Hematopoietic multipotent progenitor cell treated with erythropoietin and hydrocortisone succinate and interleukin-3 and kit ligand, for 15 days (in vitro differentiated cells): Measurements from ENCODE around the gene PWWP2B.

ENCODE experiments used
- DNase-seq: peaks from one replicate; pipeline ENCODE4 v3.0.0-alpha.2; 2015; ENCODE audit warnings: low spot score

PWWP2B gene

GRCh38 chr10:132459301-132460003 lies 62.5 kb downstream of the PWWP2B start:
- DNase-seq = no peak

DNA sequence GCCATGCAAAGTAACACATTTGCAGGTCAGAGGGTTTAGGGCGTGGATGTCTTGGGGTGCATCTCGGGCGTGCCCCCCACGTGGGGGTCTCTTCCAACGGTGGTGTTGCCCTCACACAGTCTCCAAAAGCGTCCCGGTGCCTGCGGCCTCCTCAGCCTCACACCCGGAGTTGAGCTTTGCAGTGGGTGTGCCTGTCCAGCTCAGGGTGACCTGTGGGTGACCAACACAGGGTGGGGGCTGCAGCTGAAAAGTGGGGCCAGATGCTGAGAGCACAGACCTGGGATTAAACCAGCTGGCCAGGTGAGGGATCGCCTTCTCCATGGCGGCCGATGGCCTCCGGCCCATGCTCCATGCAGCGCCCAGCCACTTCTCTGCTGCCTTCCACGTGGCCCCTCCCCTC lies 63.1 kb downstream of the PWWP2B start:
- DNase-seq = no peak

GRCh38 chr10:132460691-132461090 lies 63.7 kb downstream of the PWWP2B start:
- DNase-seq = no peak

GRCh38 chr10:132461103-132461682 lies 64.2 kb downstream of the PWWP2B start:
- DNase-seq = no peak

DNA sequence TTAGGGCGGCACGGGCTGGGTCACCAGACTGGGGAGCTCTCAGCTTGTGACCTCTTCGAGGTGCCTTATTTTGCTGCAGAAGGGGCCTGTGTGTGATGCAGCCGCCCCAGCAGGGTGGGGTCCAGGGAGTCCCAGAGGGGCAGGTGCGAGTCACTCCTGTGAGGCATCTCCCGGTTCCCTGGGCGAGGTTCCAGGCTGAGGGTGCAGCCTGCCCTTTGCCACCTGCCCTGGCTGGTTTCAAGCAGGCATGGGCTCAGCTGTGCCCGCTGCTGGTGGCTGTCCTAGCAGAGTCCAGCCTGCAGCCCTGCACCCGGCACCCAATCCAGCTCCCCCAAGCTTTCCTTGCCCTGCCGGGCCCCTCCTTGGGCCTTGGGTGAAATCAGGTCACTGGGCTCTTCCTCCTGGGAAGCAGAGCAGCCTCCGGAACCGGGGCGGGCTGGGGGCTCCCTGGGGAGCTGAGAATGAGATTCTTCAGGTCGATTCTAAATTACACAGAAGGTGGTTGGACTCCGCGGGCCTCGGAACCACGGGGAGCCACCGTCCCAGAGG lies 64.8 kb downstream of the PWWP2B start:
- no peak for DNase-seq

DNA sequence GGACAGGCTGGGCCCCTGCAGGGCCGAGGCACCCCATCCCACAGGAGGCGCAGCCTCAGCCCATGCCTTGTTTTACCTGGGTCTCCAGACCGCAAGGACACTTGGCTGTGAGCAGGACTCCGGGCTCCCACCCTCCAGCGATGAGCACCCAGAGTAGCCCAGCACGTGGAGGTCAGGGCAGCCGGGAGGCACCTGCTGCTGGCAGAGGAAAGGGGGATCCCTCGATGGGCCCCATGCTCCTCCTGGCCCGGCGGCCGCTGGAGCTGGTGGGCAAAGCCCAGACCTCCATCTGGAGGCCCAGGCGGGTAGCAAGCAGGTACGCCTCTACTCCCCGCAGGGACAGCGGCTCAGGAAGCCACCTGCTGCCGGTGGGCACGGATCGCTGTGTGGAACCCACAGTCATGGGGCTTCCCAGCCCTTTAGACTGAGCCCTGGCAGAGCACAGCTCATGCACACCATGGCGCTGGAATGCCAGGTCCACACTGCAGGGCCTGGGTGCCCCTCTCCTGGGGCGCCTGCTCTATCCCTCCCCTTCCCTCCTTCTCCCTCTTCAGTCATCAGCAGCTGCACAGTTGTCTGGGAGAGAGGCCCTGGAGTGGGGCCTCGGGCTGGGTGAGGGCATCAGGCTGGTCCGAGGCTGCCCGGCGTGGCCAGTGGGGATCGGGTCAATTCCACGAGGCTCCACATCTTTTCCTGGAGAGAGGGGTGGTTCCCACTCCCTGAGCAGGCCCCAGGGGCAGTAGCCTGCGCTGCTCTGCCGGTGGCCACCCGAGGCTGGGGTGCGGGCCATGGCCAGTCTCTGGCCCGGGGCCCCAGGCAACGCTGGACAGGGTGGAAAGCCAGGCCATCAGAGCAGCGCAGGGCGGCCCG lies 65.7 kb downstream of the PWWP2B start:
- DNase-seq = no peak

GRCh38 chr10:132463333-132464255 lies 66.6 kb downstream of the PWWP2B start:
- DNase-seq = no peak

DNA sequence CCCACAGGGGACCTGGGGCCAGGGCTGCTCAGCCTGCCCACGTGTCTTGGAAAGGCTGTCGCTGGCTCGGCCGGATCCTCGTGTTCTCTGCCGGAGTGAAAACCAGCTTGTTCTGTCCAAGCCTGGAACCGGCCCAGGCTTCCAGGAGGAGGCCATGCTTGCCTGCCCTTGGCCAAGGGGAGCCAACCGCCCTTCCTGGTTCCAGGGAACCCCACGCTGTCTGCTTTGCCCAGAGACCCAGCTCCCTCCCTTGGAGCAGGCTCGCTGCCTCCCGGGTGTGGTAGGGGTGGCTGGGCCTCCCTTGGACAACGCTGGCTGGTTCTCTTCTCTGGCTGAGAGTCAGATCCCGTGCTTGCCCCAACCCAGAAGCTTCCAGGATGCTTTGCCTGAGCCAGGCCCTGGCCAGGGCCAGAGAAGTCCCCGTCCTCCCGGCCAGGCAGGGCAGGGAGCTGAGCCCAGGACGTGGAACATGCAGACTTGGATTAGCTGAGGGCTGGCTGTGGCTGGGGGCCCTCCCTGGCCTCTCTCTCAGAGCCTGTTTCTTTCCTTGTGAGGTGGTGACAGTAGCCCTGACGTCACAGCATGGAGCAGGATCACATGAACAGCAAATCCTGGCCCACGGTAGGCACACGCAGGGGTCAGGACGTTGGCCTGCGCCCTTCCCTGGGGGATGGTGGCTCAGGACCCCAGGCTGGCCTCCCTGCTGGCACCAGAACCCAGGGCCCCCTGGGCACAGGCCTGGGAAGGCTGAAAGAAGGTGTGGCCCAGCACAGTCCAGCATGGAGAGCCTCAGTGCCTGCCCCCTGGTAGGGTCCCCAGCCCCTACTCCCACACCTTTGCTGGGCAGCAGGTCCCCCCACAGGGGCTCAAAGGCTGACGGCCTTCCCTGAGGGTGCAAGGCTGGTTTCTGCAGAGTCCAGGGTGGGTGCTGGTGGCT lies 67.5 kb downstream of the PWWP2B start:
- no peak for DNase-seq

DNA sequence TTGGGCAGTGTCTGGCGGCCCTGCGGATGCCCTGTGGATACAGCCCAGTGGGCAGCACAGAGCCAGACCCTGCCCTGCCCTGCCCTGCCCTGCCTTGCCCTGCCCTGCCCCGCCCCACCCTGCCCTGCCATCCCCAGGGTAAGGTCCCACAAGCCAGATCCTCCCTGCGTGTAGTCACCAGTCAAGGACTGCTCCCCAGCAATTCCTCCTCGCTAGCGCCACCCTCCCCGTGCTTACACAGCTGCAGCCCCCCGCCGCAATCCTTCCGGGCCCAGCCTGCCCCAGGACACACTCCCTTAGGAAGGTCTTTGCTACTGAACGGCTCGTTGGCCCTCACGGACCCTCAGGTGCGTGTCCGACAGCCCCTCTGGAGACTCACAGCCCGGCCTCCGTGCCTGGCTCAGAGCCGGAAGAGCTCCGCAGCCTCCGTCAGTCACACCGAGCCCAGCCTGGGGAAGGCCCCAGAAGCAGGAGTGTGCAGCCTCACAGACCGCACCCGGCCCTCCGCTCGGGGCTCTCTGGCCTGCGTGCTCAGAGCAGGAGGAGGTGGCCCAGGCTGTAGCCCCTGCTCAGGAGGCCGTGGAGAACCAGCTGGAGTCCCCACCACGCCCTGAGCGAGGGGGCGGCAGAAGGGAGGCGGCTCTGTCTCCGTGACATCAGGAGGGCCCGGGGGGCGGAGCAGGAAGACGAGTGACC lies 68.3 kb downstream of the PWWP2B start:
- DNase-seq = no peak

DNA sequence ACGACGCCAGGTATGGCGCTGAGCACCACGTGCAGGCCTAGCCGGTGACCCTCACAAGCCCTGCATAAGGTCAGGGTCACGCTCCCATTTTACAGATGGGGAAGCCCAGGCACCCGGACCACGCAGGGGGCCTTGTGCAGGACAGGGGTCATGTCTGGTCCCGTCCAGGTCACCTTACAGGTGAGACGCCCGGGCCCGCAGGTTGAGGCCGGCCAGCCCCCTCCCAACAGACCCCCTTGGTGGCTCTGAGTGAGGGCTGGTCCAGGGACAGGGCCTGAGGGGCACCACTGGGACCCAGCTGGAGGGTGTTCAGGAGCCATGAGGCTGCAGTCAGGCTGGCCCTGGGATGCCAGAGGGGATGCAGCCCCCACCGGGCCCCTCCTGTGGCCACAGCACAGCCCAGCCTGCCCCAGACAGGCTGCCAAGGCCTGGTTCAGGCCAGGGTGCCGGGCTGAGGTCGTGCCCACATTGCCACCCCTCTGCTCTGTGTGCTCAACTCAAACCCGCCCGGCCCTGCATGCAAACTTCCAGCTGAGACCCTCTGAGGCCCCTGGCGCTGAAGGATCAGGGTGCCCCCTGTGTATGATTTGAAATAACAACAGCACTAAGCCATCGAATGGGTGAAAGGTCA lies 69.0 kb downstream of the PWWP2B start:
- DNase-seq = no peak

DNA sequence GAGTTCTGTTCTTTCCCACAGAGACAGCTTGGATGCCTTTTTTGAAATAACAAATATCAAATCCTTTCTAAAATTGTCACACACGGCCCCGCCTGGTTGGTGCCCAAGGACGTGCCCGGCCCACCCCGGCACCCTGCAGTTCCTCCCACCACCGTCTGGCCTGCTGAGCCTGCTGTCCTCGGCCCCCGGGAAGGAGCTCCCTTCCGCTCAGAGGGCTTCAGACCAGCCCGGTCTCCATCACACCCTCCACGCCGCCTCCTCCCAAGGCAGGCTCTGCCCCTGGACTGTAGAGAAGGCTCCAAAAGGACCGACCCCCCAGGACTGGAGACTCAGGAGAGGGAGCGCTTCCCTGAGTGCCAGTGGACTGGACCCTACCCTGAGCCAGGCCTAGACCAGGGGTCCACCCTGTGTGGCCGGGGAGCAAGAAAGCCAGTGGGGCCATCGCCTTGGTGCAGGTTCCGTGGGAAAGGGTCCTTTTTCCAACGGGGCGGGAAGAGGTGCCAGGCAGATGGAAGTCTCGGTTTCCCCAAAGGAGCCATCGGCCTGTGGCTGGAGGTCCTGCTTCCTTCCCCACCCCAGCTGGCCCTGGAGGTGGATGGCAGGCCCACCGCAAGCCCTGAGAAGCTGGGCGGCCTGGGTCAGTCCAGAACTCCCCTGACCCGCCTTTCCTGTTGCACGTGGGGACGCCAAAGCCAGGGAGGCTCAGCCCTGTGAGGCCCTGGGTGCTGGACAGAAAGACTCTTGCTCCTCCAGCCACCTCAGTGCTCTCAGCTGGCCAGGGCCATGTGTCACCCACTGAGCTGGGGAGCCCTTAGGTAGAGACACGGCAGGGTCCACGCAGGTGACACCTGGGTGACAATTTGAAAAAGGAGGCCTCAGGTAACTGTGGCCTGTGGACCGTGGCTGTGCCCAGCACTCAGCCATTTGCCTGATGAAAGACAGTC lies 69.8 kb downstream of the PWWP2B start:
- DNase-seq = no peak
